ENCODE results near the gene C19orf47. TPM values are rescaled to one million over a fixed set of nuclear protein-coding genes. Genes with fewer than 3 reads are reported as not detected.
"Not testable (repeated sequence)": the region's sequence is repeated elsewhere in the genome, so short reads cannot be mapped to it uniquely, and the experiment has no call there.

C19orf47 gene
- total and polyA plus RNA-seq, 4 donors = 6.9 to 24.4 (median 15.8) TPM

GRCh38 chr19:40335855-40336600, 12.2 kb downstream of the C19orf47 start:
- WGBS (ENCODE audit: insufficient coverage) = 92% methylated on average over 13 of the region's 15 CpGs
- Histone ChIP-seq H3K4me3 (ENCODE audit: low read depth, low read length) (no peak overlapping the region), H3K27ac (ENCODE audit: low read depth, low read length) (no peak overlapping the region), H3K9me3 (ENCODE audit: control insufficient read depth, insufficient read depth, low read length) (no peaks in the 10 kb centered on the region), H3K27me3 (ENCODE audit: control insufficient read depth, insufficient read depth, low read length) (no peaks in the 10 kb centered on the region), H3K36me3 (ENCODE audit: control insufficient read depth, insufficient read depth, low read length) (peaks cover 52% of the 10 kb centered on the region), H3K4me1 (ENCODE audit: control insufficient read depth, insufficient read depth, low read length) (no peaks in the 10 kb centered on the region)
- peak in 1 of 6 donors; percentile 6 for DNase-seq (ENCODE audit: low read depth in 4 of 6, low spot score in 6 of 6)

GRCh38 chr19:40335101-40335500, 13.1 kb downstream of the C19orf47 start:
- H3K36me3 ChIP-seq (ENCODE audit: control insufficient read depth, insufficient read depth, low read length) = peaks cover 60% of the 10 kb centered on the region
- no peaks in the 10 kb centered on the region for H3K4me1 ChIP-seq (ENCODE audit: control insufficient read depth, insufficient read depth, low read length)
- no peak overlapping the region for H3K27ac ChIP-seq (ENCODE audit: low read depth, low read length)

GRCh38 chr19:40333083-40333482, 15.1 kb downstream of the C19orf47 start:
- not testable (repeated sequence) for H3K9me3 ChIP-seq (ENCODE audit: control insufficient read depth, insufficient read depth, low read length); H3K27ac ChIP-seq (ENCODE audit: low read depth, low read length); DNase-seq (ENCODE audit: low read depth in 4 of 6, low spot score in 6 of 6); H3K4me3 ChIP-seq (ENCODE audit: low read depth, low read length); H3K27me3 ChIP-seq (ENCODE audit: control insufficient read depth, insufficient read depth, low read length); H3K4me1 ChIP-seq (ENCODE audit: control insufficient read depth, insufficient read depth, low read length)
- H3K36me3 ChIP-seq (ENCODE audit: control insufficient read depth, insufficient read depth, low read length) = peaks cover 72% of the 10 kb centered on the region
- 100% methylated on average over 1 of the region's 6 CpGs for WGBS (ENCODE audit: insufficient coverage)

More at GRCh38 chr19:40335101-40335500, 13.1 kb downstream of the C19orf47 start:
- Histone ChIP-seq H3K4me3 (ENCODE audit: low read depth, low read length) (no peak overlapping the region), H3K9me3 (ENCODE audit: control insufficient read depth, insufficient read depth, low read length) (no peaks in the 10 kb centered on the region), H3K27me3 (ENCODE audit: control insufficient read depth, insufficient read depth, low read length) (no peaks in the 10 kb centered on the region)
- no peak for DNase-seq (ENCODE audit: low read depth in 4 of 6, low spot score in 6 of 6)

GRCh38 chr19:40332669-40333068, 15.5 kb downstream of the C19orf47 start:
- no peak overlapping the region for H3K27ac ChIP-seq (ENCODE audit: low read depth, low read length)
- 70% methylated on average over 4 of the region's 6 CpGs for WGBS (ENCODE audit: insufficient coverage)
- peak in 1 of 6 donors; percentile 6 for DNase-seq (ENCODE audit: low read depth in 4 of 6, low spot score in 6 of 6)

GRCh38 chr19:40331052-40331451, 17.1 kb downstream of the C19orf47 start:
- no peak for DNase-seq (ENCODE audit: low read depth in 4 of 6, low spot score in 6 of 6)
- Histone ChIP-seq H3K4me3 (ENCODE audit: low read depth, low read length) (no peak overlapping the region), H3K4me1 (ENCODE audit: control insufficient read depth, insufficient read depth, low read length) (no peaks in the 10 kb centered on the region), H3K9me3 (ENCODE audit: control insufficient read depth, insufficient read depth, low read length) (no peaks in the 10 kb centered on the region), H3K36me3 (ENCODE audit: control insufficient read depth, insufficient read depth, low read length) (peaks cover 79% of the 10 kb centered on the region), H3K27me3 (ENCODE audit: control insufficient read depth, insufficient read depth, low read length) (no peaks in the 10 kb centered on the region), H3K27ac (ENCODE audit: low read depth, low read length) (no peak overlapping the region)
- WGBS (ENCODE audit: insufficient coverage) = 89% methylated on average over 5 of the region's 5 CpGs

More at GRCh38 chr19:40332669-40333068, 15.5 kb downstream of the C19orf47 start:
- Histone ChIP-seq H3K36me3 (ENCODE audit: control insufficient read depth, insufficient read depth, low read length) (peaks cover 76% of the 10 kb centered on the region), H3K4me3 (ENCODE audit: low read depth, low read length) (no peak overlapping the region), H3K9me3 (ENCODE audit: control insufficient read depth, insufficient read depth, low read length) (no peaks in the 10 kb centered on the region), H3K27me3 (ENCODE audit: control insufficient read depth, insufficient read depth, low read length) (no peaks in the 10 kb centered on the region), H3K4me1 (ENCODE audit: control insufficient read depth, insufficient read depth, low read length) (no peaks in the 10 kb centered on the region)

- no peaks in the 10 kb centered on the region for H3K9me3 ChIP-seq (ENCODE audit: control insufficient read depth, insufficient read depth, low read length)
- no peak overlapping the region for H3K27ac ChIP-seq (ENCODE audit: low read depth, low read length)
- no peak for DNase-seq (ENCODE audit: low read depth in 4 of 6, low spot score in 6 of 6)
- no peaks in the 10 kb centered on the region for H3K4me1 ChIP-seq (ENCODE audit: control insufficient read depth, insufficient read depth, low read length)
- 98% methylated on average over 5 of the region's 14 CpGs for WGBS (ENCODE audit: insufficient coverage)
- peaks cover 87% of the 10 kb centered on the region for H3K36me3 ChIP-seq (ENCODE audit: control insufficient read depth, insufficient read depth, low read length)
- H3K27me3 ChIP-seq (ENCODE audit: control insufficient read depth, insufficient read depth, low read length) = no peaks in the 10 kb centered on the region
- no peak overlapping the region for H3K4me3 ChIP-seq (ENCODE audit: low read depth, low read length)
Measured at GRCh38 chr19:40326201-40326600, 22.0 kb downstream of the C19orf47 start.

- Histone ChIP-seq H3K36me3 (ENCODE audit: control insufficient read depth, insufficient read depth, low read length) (peaks cover 88% of the 10 kb centered on the region), H3K4me1 (ENCODE audit: control insufficient read depth, insufficient read depth, low read length) (no peaks in the 10 kb centered on the region), H3K4me3 (ENCODE audit: low read depth, low read length) (no peak overlapping the region), H3K27me3 (ENCODE audit: control insufficient read depth, insufficient read depth, low read length) (no peaks in the 10 kb centered on the region), H3K9me3 (ENCODE audit: control insufficient read depth, insufficient read depth, low read length) (no peaks in the 10 kb centered on the region), H3K27ac (ENCODE audit: low read depth, low read length) (no peak overlapping the region)
- WGBS (ENCODE audit: insufficient coverage) = 88% methylated on average over 7 of the region's 13 CpGs
- no peak for DNase-seq (ENCODE audit: low read depth in 4 of 6, low spot score in 6 of 6)
Measured at GRCh38 chr19:40323705-40324104, 24.5 kb downstream of the C19orf47 start.

- H3K27ac ChIP-seq (ENCODE audit: low read depth, low read length) = no peak overlapping the region
- no peaks in the 10 kb centered on the region for H3K9me3 ChIP-seq (ENCODE audit: control insufficient read depth, insufficient read depth, low read length)
- no peaks in the 10 kb centered on the region for H3K27me3 ChIP-seq (ENCODE audit: control insufficient read depth, insufficient read depth, low read length)
- DNase-seq (ENCODE audit: low read depth in 4 of 6, low spot score in 6 of 6) = no peak
- H3K36me3 ChIP-seq (ENCODE audit: control insufficient read depth, insufficient read depth, low read length) = peaks cover 85% of the 10 kb centered on the region
- H3K4me1 ChIP-seq (ENCODE audit: control insufficient read depth, insufficient read depth, low read length) = no peaks in the 10 kb centered on the region
- H3K4me3 ChIP-seq (ENCODE audit: low read depth, low read length) = no peak overlapping the region
- WGBS (ENCODE audit: insufficient coverage) = 92% methylated on average over 15 of the region's 15 CpGs
Measured at GRCh38 chr19:40322951-40323615, 25.1 kb downstream of the C19orf47 start.

GRCh38 chr19:40322271-40322610, 26.0 kb downstream of the C19orf47 start:
- no peaks in the 10 kb centered on the region for H3K4me1 ChIP-seq (ENCODE audit: control insufficient read depth, insufficient read depth, low read length)
- no peaks in the 10 kb centered on the region for H3K9me3 ChIP-seq (ENCODE audit: control insufficient read depth, insufficient read depth, low read length)
- no peak overlapping the region for H3K4me3 ChIP-seq (ENCODE audit: low read depth, low read length)
- H3K36me3 ChIP-seq (ENCODE audit: control insufficient read depth, insufficient read depth, low read length) = peaks cover 83% of the 10 kb centered on the region
- H3K27ac ChIP-seq (ENCODE audit: low read depth, low read length) = no peak overlapping the region
- no peaks in the 10 kb centered on the region for H3K27me3 ChIP-seq (ENCODE audit: control insufficient read depth, insufficient read depth, low read length)
- WGBS (ENCODE audit: insufficient coverage) = 91% methylated on average over 5 of the region's 7 CpGs
- no peak for DNase-seq (ENCODE audit: low read depth in 4 of 6, low spot score in 6 of 6)
